Fibroblast of lung (primary cell): ENCODE measurements around the gene C11orf68. TPM values are rescaled to one million over a fixed set of nuclear protein-coding genes. Genes with fewer than 3 reads are reported as not detected.

ENCODE experiments used
- DNase-seq, 2 donors: peaks; one replicate each; pipeline versions ENCODE4 v3.0.0 to v3.0.0-alpha.2; 2010; ENCODE audit warnings: low read depth in 2 of 2
- H2AFZ ChIP-seq: 2 replicates; pipeline ENCODE4 v1.5.1; 2012; ENCODE audit warnings: low read length, control low read depth, inconsistent platforms
- H3K27ac ChIP-seq: 2 replicates; pipeline ENCODE4 v1.5.1; 2011; ENCODE audit warnings: low read length, control low read depth; ENCODE audit not compliant: insufficient read depth
- H3K27me3 ChIP-seq: 2 replicates; pipeline ENCODE4 v1.5.1; 2011; ENCODE audit warnings: mild to moderate bottlenecking, low read length; ENCODE audit not compliant: control insufficient read depth, insufficient read depth
- H3K36me3 ChIP-seq: 2 replicates; pipeline ENCODE4 v1.5.1; 2011; ENCODE audit warnings: low read length; ENCODE audit not compliant: control insufficient read depth, insufficient read depth
- H3K4me1 ChIP-seq: 2 replicates; pipeline ENCODE4 v1.5.1; 2011; ENCODE audit warnings: low read length; ENCODE audit not compliant: control insufficient read depth, insufficient read depth; ENCODE audit errors: extremely low read depth
- H3K4me2 ChIP-seq: 2 replicates; pipeline ENCODE4 v1.5.1; 2011; ENCODE audit warnings: low read length, control low read depth; ENCODE audit not compliant: insufficient read depth; ENCODE audit errors: extremely low read depth
- H3K4me3 ChIP-seq, 4 experiments: fragments of 200-600 bp in 1 of 4; sonication (generic) in 1 of 4; replicated peaks in 1 of 4; 2 replicates each; pipeline ENCODE4 v1.5.1; 2011 to 2016; ENCODE audit warnings: low read length in 4 of 4, low read depth in 3 of 4, mild to moderate bottlenecking in 3 of 4, control low read depth in 2 of 4, inconsistent platforms in 1 of 4, mixed read lengths in 1 of 4; ENCODE audit not compliant: insufficient read depth in 1 of 4; ENCODE audit errors: control extremely low read depth in 1 of 4
- H3K79me2 ChIP-seq: 2 replicates; pipeline ENCODE4 v1.5.1; 2012; ENCODE audit warnings: mild to moderate bottlenecking, low read length, inconsistent platforms; ENCODE audit not compliant: control insufficient read depth, insufficient read depth
- H3K9ac ChIP-seq: 2 replicates; pipeline ENCODE4 v1.5.1; 2011; ENCODE audit warnings: mild to moderate bottlenecking, low read length, control low read depth; ENCODE audit not compliant: insufficient read depth
- H3K9me3 ChIP-seq: 2 replicates; pipeline ENCODE4 v1.5.1; 2012; ENCODE audit warnings: low read depth, low read length; ENCODE audit not compliant: control insufficient read depth, insufficient read depth
- H4K20me1 ChIP-seq: 2 replicates; pipeline ENCODE4 v1.5.1; 2011; ENCODE audit warnings: low read length; ENCODE audit not compliant: control insufficient read depth, insufficient read depth; ENCODE audit errors: extremely low read depth
- CTCF ChIP-seq, 2 donors: IDR thresholded peaks in 1 of 2; conservative IDR thresholded peaks in 1 of 2; 1 replicate in 1 of 2; 2 replicates in 1 of 2; pipeline ENCODE4 v1.5.1; 2011 to 2012; ENCODE audit warnings: low read length in 2 of 2, control low read depth in 1 of 2, inconsistent platforms in 1 of 2, low read depth in 1 of 2, mild to moderate bottlenecking in 1 of 2
- EZH2 ChIP-seq: IDR thresholded peaks from 2 replicates; pipeline ENCODE4 v1.5.1; 2012; ENCODE audit warnings: low read length, control low read depth, mild to moderate bottlenecking; ENCODE audit errors: missing control alignments
- polyA plus RNA-seq, 2 donors: library from polyadenylated mRNA; depleted of rRNA in 1 of 2; stranded (reverse) in 1 of 2; unstranded in 1 of 2; fragments of >200 nt; gene quantifications; 2 replicates each; pipeline ENCODE4 v1.2.1, GENCODE V29; 2011 to 2012; ENCODE audit warnings: missing spikeins in 1 of 2
- total RNA-seq: library from RNA; depleted of rRNA; stranded (reverse); fragments of >200 nt; gene quantifications from 2 replicates; pipeline ENCODE4 v1.2.1, GENCODE V29; 2014

Gene C11orf68
- total and polyA plus RNA-seq, 2 donors (not counting 1 experiment from before 2014, with no cell fraction given): 26.6 to 27.6 TPM

- TF ChIP-seq EZH2: no peak
- TF ChIP-seq CTCF (conservative IDR thresholded peaks at IDR 0.05 in 1 of 2, IDR thresholded peaks at IDR 0.05 in 1 of 2; ENCODE audit: low read depth in 1 of 2, low read length in 2 of 2): no peak
- Histone ChIP-seq H3K4me3 (no peak overlapping the region), H2AFZ (no peak overlapping the region), H3K36me3 (peaks cover 14% of the 10 kb centered on the region), H3K27ac (no peak overlapping the region), H3K4me1 (peaks cover 11% of the 10 kb centered on the region), H3K27me3 (no peaks in the 10 kb centered on the region), H3K4me2 (no peak overlapping the region), H3K9me3 (no peaks in the 10 kb centered on the region), H3K9ac (no peak overlapping the region), H3K79me2 (peaks cover 42% of the 10 kb centered on the region), H4K20me1 (no peaks in the 10 kb centered on the region)
- DNase-seq: no peak
These were observed 3.7 kb upstream of the C11orf68 start for GRCh38 chr11:65922565-65922964.

GRCh38 chr11:65921876-65922275 is 3.0 kb upstream of the C11orf68 start:
- no peak overlapping the region for H3K4me3 ChIP-seq
- no peaks in the 10 kb centered on the region for H4K20me1 ChIP-seq
- no peaks in the 10 kb centered on the region for H3K27me3 ChIP-seq
- H3K27ac ChIP-seq: no peak overlapping the region
- H3K4me1 ChIP-seq: peaks cover 17% of the 10 kb centered on the region
- H2AFZ ChIP-seq: no peak overlapping the region
- H3K4me2 ChIP-seq: no peak overlapping the region
- DNase-seq: no peak
- no peaks in the 10 kb centered on the region for H3K9me3 ChIP-seq
- TF ChIP-seq EZH2 (no peak), CTCF (conservative IDR thresholded peaks at IDR 0.05 in 1 of 2, IDR thresholded peaks at IDR 0.05 in 1 of 2; ENCODE audit: low read depth in 1 of 2, low read length in 2 of 2) (no peak)
- H3K36me3 ChIP-seq: peaks cover 19% of the 10 kb centered on the region
- no peak overlapping the region for H3K9ac ChIP-seq
- H3K79me2 ChIP-seq: peaks cover 49% of the 10 kb centered on the region

GRCh38 chr11:65921033-65921555 is 2.2 kb upstream of the C11orf68 start:
- H3K4me3 ChIP-seq: peak overlapping the region; percentile 68 to 95 (median 76)
- no peaks in the 10 kb centered on the region for H4K20me1 ChIP-seq
- H3K27me3 ChIP-seq: no peaks in the 10 kb centered on the region
- no peaks in the 10 kb centered on the region for H3K9me3 ChIP-seq
- H2AFZ ChIP-seq: no peak overlapping the region
- H3K79me2 ChIP-seq: peaks cover 56% of the 10 kb centered on the region
- peak overlapping the region; percentile 86 for H3K4me2 ChIP-seq
- H3K9ac ChIP-seq: no peak overlapping the region
- no peak for DNase-seq
- H3K36me3 ChIP-seq: peaks cover 22% of the 10 kb centered on the region
- TF ChIP-seq EZH2 (no peak), CTCF (conservative IDR thresholded peaks at IDR 0.05 in 1 of 2, IDR thresholded peaks at IDR 0.05 in 1 of 2; ENCODE audit: low read depth in 1 of 2, low read length in 2 of 2) (no peak)
- H3K27ac ChIP-seq: no peak overlapping the region
- H3K4me1 ChIP-seq: peaks cover 25% of the 10 kb centered on the region
